ENCODE data around the gene PPT1.

Gene PPT1

DNA sequence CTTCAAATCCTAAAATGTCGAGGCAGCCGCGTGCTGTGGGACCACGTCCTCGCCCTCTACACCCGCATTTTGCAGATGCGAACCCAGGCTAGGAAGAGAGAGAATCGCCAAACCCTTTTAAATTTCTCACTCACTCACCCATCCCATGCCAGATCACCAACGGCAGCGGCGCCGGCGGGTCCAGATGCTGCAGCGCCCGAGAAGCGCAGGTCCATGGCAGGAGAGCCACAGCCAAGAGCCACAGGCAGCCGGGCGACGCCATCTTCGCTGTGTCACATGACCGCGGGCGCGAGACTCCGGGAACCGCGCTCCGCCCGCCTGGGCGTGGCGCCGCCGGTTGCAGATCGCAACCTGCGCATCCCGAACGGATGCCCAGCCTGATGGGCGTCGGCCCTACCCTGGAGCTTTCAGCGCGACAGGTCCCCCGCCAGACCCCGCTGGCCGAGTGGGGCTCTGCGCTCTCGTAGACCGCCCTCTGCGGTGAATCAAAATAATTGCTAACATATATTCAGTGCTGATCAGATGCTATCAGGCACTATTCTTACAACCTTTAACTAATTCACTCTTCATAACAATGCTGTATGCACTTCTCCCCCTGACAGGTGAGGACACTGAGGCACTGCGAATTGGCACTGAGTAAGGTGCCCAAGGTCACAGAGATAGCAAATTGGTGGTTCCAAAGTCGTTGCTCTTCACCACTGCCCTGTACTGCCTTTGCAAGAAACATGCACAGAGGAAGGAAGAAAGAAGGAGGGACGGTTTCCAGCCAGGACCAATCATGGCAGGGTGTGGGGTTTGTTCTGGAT, at the start of gene PPT1:
Gene PPT1 (minus strand): TSS at position 276 of the 806 bp plus-strand sequence. CDS start 14 bp downstream, at position 262.
- no peak for DNase-seq

DNA sequence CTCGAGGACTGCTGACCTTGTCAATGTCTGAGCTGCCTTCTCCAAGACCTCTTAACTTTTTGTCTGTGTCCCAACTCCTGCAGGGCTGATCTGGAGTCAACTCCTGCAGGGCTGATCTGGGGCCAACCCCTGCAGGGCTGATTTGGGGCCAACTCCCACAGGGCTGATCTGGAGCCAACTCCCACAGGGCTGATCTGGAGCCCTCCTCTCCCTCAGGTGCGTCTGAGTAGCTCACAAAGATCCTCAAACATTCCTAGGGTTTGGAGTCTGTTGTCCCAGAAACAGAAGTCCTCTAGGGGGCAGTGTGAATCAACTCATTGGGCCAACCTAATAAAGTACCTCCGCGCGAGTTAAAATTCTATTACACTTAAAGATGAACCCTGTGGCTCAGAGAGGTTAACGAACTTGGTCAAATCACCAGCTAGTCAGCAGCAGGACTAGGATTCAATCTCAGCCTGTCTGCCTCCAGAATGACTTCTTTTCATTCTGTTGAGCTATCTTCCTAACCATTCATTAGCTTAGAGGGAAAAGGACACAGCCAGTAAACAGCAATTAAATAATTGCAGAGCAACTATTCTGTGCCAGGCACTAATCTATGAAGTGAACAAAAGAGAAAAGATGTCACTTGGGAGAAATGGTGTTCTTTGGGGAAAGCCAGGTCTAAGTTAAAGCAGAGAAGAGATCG, 47.0 kb upstream of the PPT1 start:
- no peak for DNase-seq

- DNase-seq, result no peak
Measured at GRCh38 chr1:40141878-40142535, 45.0 kb upstream of the PPT1 start.

DNA sequence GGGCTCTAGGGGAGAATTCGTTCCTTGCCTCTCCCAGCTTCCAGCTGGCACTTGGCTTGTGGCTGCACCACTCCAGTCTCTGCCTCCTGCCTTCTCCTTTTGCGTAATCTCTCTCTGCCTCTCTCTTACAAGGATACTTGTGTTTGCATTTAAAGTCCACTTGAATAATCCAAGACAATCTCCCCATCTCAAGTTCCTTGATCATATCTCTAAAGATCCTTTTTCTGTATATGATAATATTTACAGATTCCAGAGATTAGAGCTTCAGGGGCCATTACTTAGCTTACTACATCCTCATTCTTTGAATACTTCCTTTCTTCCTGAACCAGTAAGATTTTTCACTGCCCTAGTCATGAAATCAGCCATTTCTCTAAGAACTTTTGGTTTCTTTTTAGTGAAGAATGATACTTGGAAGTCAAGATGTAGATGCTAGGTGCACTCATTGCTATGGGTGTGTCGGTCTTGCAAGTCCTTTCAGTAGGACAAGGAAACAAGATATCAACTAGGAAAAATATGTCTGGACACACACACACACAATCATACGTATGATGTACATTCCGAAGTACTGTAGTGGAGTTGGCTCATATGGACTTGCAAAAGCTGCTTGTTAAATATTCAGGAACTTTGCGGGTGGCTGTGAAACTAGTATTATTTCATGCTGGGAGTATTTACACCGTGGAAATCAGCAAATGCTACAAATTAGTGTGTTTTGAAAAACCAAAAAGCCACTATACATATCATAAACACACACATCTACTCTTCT, 43.3 kb upstream of the PPT1 start:
- no peak for DNase-seq

- no peak for DNase-seq
Measured at GRCh38 chr1:40133839-40134238, 36.8 kb upstream of the PPT1 start.

GRCh38 chr1:40133312-40133665, 36.2 kb upstream of the PPT1 start:
- no peak for DNase-seq

DNA sequence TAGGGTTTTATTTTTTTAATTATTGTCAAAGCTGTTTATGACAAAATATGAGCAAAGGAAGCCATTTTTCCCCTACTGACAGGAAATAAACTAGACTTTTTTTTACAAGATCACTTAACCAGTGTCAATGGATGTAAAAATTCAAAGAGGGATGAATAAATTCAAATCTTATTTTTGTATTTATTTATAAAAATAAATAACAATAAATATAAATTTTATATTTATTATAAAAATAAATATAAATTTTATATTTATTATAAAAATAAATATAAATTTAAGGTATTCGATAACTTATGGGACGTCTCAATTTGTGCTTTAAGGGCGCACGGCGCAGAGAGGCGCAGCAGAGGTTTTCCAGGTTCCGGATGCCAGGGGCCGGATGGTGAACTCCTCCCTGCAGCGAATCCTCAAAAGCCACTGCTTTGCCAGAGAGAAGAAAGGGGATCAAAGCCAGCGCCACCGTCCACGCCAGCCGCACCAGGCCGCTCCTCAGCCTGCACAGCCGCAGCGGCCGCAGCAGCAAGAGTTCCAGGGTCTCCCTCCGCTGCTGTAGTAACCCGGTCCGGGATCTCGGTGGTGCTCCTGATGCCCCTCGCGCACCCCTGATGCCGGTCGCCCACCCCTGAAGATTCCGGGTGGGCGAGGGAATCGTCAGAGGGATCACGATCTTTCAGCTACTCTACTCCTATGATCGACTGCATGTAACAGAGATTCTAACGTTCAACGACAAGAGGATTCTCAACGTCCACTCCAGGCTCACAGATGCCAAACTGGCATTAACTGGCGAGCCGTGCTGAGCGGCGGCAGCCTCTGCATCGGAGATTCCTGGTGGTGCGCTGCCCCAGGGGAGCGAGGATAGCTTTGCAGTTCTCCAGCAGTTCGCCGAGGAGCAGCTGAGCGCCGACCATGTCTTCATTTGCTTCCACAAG, 35.6 kb upstream of the PPT1 start:
- no peak for DNase-seq

DNA sequence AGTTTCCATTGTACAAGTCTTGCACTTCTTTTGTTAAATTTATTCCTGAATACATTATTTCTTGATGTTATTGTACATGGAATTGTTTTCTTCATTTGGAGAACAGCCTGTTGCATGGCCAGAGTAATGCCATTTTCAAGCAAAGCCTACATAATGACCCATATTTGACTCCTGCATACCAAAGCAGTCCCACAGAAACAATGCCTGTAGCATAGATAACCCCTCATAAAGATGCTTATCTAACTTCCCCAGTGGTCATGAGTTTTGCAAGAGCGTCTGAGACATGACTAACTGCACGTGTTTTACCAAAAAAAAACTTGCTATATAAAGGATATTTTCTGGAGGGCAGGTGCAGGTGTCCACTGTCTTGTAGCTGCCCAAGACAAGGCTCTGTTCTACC, 33.8 kb upstream of the PPT1 start:
- DNase-seq, result no peak

- no peak for DNase-seq
Measured at GRCh38 chr1:40122855-40123254, 25.8 kb upstream of the PPT1 start.

GRCh38 chr1:40120128-40120527, 23.1 kb upstream of the PPT1 start:
- no peak for DNase-seq

- no peak for DNase-seq
Measured at GRCh38 chr1:40114400-40114799, 17.3 kb upstream of the PPT1 start.

GRCh38 chr1:40110389-40110788, 13.3 kb upstream of the PPT1 start:
- no peak for DNase-seq

DNA sequence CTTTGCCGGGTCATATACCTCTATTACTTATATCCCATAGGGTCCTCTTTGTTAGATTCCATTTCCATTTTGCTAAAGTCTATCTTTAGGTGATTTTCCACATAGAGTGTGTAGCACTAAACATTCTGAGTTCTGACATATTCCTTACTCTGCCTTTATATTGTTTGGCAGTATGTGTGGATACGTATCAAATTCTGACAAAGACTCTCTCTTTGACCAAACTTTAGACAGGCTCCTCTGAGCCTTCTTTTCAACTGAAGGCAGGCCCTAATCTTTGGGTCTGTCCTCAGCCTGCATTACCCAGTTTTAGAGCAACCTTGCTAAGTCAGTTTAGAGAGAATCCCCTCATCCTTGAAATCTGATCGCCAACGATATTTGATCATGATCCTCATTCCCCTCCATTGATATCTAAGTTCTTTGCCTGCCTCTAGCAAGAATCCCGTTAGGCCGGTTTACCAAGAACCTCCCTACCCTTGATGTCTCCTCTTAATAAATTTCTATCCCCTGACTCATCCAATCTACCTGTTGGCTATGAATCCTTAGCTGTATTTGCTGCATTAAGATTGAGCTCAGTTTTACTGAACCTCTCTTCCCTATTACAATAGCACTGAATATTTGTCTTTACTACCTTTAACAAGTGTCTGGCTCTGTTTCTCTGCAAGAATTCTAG, 10.4 kb upstream of the PPT1 start:
- no peak for DNase-seq

DNA sequence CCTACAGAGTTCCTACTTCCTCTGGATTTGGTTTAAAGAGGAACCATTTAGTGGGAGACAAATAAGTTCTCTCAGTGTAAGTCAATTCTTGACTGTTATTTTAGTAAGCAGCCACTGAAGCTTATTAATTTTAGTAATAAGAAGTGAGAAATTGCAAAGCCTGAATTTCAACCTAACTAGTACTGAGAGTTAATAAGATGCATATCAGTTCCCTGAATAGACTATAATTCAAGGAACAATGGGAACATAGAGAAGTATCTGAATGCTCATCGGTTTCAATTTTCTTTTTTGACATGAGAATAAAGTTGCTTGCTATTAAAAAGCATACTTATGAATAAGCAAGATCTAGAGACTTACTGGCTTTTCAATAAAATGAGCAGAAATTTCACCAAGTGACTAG, 8.0 kb upstream of the PPT1 start:
- DNase-seq, result no peak

DNA sequence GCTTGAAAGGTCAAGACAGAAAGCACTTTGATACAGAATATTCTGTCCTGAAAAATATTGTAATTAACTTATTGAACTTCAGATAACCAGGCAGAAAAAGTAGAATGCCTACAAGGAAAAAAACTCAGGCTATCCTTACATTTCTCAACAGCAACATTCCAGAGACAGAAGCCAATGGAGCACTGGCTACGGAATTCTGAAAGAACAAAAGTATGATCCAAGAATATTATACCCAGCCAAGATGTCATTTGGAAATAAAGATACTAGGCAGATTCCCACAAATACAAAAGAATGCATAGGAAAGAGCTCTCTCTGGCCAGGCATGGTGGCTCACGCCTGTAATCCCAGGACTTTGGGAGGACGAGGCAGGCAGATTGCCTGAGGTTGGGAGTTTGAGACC, 5.8 kb upstream of the PPT1 start:
- DNase-seq, result no peak

- no peak for DNase-seq
Measured at GRCh38 chr1:40102038-40102437, 5.0 kb upstream of the PPT1 start.

GRCh38 chr1:40096646-40096976, 441 bp downstream of the PPT1 start:
- no peak for DNase-seq

DNA sequence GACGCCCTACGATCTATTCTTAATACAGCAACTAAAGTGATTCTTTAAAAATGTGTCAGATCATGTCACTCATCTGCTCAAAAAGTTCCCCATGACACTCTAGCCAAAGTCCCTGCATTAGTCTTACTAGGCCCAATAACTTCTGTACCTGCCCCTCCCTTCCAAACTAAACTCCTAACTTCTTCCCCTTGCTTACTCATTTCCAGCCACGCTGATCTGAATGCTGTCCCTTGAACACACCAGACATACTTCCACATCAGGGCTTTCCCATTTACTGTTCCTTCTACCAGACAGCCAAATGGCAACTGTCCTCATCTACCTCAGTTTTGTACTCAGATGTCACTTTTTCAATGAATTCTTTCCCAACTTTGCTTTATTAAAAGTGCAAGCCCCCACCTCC, 1.2 kb downstream of the PPT1 start:
- no peak for DNase-seq

GRCh38 chr1:40094466-40095110, 2.5 kb downstream of the PPT1 start:
- no peak for DNase-seq

DNA sequence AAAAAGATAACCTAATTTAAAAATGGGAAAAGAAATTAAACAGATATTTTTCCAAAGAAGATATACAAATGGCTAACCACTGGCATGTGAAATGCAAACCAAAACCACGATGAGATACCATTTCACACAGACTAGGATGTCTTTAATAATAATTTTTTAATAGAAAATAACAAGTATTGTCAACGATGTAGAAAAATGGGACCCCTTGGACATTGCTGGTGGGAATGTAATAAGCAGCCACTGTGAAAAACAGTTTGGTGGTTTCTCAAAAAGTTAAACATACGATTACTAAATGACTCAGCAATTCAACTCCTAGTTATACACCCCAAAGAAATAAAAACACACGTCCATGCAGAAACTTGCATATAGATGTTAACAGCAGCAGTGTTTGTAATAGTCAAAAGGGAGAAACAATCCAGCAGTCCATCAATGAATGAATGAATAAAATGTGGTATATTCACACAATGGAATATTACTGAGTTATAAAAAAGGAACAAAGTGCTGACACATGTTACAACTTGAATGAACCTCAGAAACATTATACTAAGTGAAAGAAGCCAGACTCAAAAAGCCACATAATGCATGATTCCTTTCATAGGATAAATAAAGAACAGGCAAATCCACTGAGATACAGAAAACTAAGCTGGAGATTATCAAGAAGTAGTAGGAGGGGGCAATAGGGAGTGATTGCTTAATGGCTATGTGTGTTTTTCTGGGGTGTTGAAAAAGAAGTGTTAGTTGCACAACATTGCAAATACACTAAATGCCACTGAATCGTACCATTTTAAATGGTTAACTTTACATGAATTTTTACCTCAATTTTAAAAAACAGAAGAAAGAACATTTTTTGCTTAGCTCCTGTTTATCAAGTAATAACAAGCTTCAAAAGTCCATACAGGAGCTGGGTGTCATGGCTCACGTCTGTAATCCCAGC, 4.1 kb downstream of the PPT1 start:
- no peak for DNase-seq

Data from cortex of kidney (tissue), 1 donor.